HG03280 (cell line): ENCODE measurements around the gene FIBP.

Experiments used
- ATAC-seq: cut with Tn5 transposase; IDR thresholded peaks from one replicate; pipeline ENCODE4 v1.9.1; 2021; ENCODE audit warnings: mild to moderate bottlenecking, moderate library complexity; ENCODE audit not compliant: unreplicated experiment

The FIBP gene

DNA sequence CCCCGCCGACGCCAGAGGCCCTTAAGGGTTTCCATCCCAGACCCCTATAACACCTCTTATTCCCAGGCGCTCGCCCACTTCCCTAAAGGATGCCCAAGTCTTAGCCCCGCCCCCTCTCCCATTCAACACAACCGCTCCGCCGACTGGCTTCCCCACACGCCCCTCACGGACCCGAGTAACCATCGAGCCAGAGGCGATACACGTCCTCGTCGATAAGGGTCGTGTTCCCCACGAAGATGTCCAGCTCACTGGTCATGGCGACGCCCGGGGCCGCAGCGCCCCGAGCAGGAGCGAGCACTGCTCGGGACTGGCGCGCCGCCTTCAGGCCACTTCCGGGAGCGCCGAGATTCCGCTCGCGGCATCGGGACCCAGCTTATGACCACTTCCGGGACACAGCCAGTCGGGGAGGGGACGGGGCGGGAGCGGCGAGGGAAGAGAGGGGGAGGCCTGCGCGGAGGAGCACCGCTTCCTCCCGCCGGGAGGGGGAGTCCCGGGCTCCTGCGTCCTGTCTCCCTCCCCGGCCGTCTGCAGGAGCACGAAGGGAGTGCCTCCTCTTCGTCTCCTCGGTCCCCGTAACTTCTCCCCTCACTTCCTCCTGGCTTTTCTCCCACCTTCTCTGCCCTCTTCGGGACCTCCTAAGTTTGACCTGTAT, at the start of gene FIBP:
Gene FIBP (minus strand): TSS at position 309 of the 652 bp plus-strand sequence. CDS start 53 bp downstream, at position 256.
- ATAC-seq = peak; percentile 49

DNA sequence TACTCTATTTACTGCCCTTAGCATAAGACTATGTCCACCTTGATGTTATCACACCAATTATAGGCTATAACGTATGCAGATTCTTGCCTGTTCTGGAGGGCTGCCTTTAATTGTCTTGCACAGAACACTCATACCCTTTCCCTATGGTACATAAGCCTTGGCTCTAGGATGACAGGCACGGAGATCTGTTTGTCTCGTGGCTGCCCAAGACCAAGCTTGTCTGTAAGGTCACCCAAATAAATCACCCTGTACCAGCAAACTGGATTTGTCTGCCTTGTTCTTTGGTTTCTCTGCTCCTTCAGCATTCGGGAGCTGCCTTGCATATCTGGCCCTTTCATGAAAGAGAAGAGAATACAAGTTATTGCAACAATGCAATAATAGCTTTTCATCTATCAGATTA, 49.5 kb upstream of the FIBP start:
- no peak for ATAC-seq

DNA sequence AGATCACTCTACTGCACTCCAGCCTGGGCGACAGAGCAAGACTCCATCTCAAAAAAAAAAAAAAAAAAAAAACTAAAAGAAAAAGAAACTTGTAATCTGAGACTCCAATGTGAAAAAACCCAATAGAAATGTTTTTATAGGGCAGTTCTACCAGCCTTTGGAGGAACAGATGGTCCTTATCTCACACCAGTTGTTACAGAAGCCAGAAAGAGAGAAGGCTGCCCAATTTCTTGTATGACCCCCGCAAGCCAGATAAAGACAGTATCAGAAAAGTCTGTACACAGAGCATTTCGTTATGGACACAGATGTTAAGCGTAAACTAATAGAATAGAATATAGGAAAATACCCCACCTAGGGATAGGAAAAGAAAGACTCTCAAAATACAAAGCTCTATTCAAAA, 45.7 kb upstream of the FIBP start:
- ATAC-seq = no peak

DNA sequence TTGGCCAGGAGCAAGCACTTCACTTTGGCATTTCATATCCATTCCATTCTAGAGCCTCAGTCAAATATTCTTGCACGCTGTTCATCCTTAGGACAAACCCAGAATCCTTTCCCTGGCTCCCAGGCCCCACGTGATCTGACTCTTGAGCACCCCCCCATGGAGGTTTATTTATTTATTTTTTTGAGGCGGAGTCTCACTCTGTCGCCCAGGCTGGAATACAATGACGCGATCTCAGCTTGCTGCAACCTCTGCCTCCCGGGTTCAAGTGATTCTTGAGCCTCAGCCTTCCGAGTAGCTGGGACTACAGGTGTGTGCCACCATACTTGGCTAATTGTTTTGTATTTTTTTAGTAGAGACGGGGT, 44.3 kb upstream of the FIBP start:
- no peak for ATAC-seq

DNA sequence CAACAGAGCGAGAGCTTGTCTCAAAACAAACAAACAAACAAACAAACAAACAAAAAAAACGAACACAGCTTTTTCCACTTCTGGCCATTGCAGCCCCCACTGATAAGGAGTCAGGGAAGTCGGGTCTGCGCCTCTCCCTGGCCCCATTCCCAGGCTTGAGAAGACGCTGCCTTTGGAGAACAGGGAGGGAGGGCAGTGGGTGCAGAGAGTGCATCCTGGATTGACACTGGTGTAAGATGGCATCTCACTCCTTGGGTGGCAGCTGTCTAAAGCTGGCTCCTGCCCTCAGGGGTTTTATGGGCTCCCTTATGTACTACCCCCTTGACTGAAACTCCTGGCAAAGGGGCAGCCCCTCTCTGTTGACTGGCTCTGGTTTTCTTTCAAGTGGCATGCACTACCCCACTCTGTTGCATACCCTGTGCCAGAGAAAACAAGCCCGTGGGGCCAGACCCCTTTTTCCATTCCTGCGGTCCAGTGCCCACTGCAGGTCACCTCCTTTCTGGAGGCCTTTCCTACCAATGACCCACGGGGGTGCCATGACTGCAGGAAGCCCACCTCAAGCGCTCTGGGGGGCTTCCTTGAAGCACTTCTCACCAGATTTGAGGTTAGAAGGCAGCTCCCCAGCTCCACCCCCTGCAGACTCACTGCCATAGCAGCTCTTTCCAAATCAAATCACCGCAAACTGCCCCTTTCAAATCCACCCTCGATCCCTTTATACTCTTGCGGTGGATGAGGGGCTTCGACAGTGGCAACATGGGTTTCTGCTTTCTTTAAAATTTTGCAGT, 43.7 kb upstream of the FIBP start:
- ATAC-seq = no peak

DNA sequence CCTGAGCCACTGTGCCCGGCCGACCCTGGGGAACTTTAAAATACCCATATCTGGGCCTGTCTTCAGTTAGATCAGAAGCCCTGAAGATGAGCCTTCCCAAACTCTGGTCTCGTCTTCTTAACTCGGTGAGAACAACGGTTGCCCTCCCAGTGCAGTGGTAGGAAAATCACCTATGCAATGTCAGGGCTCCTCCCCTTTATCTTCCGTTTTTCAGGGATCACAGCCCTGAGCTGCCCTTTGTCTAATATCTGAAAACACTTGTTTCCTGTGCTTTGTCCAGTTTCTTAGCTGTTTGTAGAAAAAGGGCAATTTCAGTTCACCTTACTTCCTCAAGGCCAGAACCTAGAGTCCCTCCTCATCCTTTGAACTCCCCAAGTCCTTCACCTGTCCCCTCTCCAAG, 40.4 kb upstream of the FIBP start:
- no peak for ATAC-seq

DNA sequence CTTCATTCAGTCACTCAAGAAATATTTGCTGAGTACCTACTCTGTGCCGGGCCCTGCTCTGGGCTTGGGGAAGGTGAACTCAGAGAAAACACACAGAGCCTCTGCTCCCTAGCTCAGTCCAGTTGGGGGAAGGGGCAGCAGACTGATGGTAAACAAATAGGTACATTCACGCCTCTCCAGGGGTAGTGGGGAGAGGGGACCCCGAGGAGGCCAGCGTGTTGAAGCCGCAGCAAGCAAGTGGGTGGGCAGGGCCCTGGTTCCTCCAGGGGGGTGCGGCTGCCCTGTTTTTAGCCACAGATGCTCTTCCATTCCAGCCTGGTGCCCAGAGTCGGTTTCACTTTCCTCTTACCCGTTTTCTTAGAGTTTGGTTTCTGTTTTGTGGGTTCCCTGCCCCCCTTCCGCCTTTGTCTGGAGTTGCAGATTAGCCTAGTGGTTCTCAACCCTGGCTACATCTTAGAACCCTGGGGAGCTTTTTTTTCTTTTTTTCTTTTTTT, 39.7 kb upstream of the FIBP start:
- peak; percentile 78 for ATAC-seq

DNA sequence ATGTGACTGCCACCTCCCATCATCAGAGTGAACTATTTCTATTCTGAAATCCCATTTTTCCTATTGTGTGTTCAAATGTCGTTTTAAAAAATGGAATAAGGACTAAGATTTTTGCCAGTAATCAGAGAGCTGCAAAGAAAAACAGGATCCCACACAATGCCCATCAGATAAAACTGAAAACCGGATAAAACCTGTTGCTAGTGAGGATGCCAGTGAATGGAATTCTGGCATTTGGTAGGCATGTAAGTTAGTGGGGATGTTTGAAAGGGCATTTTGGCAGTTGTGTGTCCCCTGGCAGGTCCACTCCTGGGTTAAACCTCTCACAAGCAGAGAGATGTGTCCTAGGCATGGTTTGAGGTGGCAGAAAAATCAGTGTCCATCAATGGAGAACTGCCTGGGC, 37.1 kb upstream of the FIBP start:
- ATAC-seq = no peak

DNA sequence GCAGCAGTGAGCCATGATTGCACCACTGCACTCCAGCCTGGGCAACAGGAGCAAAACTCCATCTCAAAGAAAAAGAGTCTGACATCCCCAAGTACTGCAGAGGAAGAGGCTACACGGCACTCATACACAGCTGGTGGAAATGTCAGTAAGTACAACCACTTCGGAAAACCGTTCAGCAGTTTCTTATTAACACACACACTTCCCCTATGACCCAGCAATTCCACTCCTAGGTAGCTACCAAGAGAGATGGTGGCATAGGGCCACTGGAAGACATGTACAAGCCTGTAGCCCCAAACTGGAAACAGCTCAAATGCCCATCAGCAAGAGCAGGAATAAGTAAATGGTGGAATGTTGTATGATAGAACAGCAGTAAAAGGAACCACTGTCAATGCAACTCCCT, 34.3 kb upstream of the FIBP start:
- ATAC-seq = no peak

DNA sequence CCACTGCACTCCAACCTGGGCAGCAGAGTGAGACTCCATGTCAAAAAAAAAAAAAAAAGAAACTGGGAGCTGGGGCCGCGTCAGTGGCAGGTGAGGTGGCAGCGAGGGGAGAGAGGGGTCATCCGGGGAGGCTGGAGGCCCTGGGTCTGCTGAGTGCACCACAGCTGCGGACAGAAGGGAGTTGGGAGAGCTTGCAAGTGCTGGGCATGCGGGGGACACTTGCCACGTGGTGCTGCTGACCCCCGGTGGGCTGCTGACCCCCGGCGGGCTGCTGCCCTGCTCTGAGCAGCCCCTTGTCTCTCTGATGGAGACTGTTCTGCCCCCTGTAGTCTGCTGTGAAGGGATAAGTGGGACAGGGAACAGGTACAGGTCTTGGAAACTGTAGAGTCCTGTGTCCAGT, 33.6 kb upstream of the FIBP start:
- ATAC-seq = no peak

DNA sequence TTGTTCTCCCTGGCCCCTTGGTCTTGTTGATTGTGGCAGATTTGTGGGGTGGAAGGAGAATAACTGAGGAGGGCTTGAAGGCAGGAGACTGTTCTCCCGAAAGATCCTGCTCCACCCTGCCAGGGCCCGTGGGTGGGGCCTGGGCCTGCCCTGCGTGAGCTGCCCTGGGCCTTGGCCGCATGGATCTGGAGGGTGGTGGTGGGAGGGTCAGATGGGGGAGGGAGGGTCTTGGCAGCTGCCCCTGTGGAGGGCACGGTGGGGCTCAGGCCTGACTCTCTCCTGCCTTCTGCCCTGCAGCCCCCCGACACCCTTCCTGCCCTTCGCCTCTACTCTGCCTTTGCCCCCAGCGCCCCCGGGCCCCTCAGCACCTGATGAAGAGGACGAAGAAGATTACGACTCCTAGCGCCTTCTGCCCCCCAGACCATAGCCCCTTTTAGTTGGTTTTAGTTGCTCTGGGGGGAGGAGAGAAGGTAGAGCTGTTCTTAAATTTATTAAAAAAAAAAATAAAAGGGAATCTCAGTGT, 32.8 kb upstream of the FIBP start:
- ATAC-seq = no peak

DNA sequence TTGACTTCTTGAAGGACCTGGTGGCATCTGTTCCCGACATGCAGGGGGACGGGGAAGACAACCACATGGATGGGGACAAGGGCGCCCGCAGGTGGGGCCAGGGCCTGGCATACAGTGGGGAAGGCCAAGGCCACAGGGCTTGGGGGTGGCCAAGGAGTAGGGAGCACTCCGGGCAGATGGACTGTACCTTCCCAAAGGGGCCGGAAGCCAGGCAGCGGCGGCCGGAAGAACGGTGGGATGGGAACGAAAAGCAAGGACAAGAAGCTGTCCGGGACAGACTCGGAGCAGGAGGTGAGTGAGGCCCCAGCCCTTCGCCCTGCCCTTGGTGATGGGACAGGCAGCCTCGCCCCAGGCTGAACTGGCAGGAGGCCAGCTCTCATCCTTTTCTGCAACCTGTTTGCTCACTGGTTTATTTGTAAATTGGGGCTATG, 32.1 kb upstream of the FIBP start:
- no peak for ATAC-seq

DNA sequence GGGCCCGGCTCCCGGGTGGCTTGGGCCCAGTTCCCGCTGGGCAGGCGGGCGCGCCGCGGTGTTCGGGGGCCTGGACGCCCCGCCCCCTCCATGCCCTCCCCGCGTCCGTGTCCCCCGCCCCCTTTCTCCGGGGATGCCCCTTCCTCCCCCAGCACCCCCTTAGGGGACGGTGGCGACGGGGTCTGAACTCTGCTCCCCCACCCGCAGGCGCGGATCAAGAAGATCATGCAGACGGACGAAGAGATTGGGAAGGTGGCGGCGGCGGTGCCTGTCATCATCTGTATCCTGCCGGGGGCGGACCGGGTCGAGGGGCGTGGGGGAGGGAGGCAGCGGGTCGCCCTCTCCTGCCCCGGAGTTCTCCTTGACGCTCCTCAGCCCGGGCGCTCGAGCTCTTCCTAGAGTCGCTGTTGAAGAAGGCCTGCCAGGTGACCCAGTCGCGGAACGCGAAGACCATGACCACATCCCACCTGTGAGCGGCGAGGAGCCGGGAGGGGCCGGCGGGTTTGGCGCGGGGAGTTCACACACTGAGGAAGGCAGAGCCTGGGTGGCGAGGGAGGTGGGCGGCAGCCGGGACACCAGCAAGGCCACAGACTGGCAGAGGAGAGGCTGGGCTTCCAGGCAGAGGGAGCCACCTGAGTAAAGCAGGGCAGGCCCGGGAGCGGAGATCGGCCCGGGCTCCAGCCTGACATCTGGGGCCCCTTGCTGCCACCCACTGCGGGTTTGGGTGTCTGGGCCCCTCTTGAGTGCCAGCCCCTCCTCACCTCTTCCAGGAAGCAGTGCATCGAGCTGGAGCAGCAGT, 31.5 kb upstream of the FIBP start:
- ATAC-seq = peak; percentile 40

DNA sequence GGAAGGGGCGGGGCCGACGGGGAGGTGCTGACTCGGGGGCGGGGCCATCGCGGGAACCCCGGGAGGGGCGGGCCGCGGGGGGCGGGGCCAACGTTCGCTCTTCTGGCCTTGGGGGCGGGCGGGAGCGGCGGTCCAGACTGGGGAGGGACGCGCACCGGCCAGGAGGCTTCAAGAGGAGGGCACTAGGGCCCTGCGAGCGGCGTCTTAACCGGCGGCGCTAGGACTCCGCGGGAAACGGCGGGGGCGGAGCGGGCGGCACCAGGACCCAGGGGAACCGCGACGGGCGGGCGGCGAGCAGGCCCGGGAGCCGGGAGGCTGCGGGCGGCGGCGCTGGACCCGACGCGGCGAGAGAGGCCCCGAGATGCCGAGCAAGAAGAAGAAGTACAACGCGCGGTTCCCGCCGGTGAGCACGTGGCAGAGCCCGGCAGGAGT, 30.9 kb upstream of the FIBP start, which contains the start of gene DRAP1:
Gene DRAP1 (plus strand): TSS at position 286 of the 432 bp plus-strand sequence. CDS start 76 bp downstream, at position 362.
- peak; percentile 80 for ATAC-seq

DNA sequence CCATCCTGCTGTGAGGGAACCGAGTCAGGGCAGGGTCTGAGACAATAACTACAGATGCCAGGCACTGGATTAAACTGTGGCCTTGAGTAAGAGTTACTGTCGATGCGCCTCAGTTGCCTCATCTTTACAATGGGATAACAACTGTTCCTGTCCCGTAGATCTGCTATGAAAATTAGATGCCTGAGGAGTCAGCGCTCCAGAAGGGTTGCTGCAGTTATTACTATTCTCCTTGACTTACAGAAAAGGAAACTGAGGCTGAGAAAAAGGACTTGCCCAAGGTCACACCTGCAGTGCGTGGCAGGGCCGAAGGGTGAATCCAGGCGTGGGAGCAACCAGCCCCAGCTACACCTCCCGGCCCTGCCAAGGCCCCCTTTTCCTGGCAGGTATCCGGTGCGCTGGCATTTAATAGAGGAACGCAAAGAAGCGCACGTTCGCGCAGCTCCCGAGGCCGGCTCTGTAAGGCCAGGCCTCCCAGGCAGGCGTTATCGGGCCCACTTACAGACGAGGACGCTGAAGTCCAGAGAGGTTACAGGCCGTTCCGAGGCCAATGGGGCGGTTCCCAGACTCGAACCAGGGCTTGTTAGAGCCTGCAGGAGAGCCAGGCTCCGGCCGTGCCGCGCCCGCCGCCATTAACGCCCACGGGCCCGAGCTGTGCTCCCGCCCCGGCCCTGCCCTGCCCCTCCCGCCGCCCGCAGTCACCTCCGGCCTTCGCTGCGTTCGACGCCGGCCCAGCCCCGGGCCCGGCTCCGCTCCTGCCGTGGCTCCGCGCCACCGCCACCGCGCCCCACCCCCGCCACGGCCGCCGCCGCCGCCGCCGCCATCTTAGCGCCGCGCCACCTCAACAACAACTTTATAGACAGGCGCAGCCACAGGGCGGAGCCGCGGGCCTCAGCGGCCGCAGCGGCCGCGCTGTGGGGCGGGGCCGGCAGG, 30.2 kb upstream of the FIBP start, which contains the start of gene C11orf68:
Gene C11orf68 (minus strand): TSS at position 852 of the 930 bp plus-strand sequence. CDS start 31 bp downstream, at position 821.
- peak; percentile 49 for ATAC-seq

DNA sequence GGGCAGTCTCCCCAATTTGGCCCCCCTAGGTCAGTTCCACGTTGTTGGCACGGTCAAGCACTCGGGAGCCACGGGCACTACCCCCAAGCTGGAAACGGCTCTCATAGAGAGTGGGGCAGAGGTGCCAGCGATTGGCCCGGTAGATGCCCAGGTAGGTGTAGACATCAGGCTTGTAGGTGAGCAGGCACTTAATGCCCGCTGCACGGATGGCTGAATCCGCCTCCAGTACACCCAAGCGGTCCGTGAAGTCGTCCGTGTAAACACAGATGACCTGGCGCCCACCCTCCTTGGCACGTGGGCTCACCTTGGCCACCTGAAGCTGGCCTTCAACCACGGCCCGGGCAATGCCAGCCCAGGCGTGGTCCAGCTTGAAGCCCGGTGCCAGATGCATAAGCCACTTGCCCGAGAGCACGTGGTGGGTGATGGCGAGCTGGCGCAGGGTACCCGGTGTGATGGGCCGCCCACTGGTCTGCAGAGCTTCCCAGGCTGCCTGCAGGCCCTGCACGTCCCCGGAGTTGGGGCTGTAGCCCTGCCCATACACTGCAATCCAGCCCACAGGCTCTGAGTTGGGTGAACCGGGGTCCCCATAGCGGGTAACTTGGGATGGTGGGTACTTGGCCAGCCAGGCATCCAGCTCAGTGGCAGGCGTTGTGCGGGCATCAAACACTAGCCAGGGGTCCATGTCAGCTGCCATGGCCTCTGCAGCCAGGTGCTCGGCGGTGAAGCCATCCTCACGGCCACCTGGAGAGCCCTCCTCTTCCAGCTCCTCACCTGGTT, 29.4 kb upstream of the FIBP start:
- ATAC-seq = no peak

DNA sequence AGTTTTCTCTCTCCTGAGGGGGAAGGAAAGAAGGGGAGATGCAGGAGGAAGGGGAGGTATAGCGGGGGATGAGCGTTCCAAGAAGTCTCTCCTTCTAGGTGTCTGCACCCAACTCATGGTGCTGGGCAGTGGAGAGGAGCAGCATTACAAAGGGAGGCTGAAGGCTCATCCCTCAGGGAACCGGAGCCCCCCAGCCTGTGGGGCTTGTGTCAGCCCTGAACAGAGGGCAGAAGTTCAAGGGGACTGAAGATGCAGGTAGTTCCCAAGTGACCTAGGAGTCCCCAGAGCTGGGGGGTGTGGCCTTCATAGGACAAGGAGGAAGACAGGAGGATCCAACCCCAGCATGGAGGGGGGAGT, 28.8 kb upstream of the FIBP start:
- ATAC-seq = no peak

DNA sequence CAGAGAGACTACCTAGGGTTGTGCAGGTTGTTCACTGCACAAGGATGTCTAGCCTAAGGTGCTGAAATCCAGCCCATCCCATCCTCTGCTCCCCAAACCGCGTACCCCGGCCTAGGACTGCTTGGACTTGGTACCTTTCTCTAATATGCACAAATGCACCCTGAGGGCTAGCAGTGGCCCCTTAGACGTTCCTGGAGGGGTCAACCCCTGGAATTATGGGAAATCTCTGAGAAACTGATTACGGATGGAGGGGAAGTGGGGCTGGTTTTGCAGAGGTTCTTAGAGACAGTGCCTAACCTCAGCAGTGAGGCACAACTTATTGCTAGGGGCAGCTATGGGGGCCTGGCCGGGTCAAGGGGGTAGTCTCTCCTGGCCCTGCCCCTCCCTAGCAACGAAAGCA, 28.1 kb upstream of the FIBP start:
- ATAC-seq = no peak

DNA sequence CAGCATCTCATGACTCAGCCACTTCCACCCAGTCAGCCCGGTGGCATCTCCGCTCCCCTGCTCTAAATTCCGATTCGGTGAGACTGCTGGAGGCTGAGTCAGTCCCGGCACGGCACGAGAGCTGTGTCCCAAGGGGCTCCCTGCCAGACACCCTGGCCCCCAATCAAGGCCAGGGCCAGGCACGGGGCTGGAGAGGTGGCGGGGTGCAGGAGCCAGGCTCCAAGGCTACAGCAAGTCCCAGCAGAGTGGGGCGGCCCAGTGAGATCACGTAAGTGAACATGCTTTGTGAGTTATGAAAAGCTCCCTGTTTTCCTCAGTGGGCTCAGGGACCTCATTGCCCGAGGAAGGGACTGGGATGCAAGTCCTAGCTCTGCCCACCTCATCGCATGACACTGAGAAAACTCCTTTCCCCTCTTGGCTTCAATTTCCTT, 27.6 kb upstream of the FIBP start:
- no peak for ATAC-seq
